KG1 (cell line): Measurements from ENCODE around the gene FAM25G.
"Not testable (repeated sequence)": the region's sequence is repeated elsewhere in the genome, so short reads cannot be mapped to it uniquely, and the experiment has no call there.

ENCODE experiments used
- DNase-seq: peaks from one replicate; lab custom pipeline; 2025; lab: John Stamatoyannopoulos, UW

The FAM25G gene

DNA sequence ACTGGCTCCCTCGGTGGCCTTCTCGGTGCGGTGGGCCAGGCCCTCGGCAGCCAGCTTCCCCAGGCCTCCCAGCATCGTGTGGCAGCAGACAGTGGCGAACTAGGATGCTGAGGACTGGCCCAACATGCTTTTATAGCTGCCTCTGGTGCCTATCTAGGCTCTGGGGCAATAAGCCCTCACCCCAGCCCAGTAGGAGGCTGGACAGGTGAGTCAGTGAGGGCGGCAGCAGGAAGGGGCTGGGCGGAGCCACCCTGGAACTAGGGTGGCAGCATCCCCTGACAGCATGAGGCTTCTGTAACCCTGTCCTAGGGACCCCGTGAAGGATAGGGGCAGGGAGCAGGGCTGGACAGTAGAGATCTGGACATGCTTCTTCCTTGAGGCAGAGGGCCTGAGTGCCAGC lies at the start of gene FAM25G:
TSS of gene FAM25G (minus strand) at position 101 of the 400 bp plus-strand sequence. CDS start at position 75, 26 bp downstream.
- DNase-seq, result not testable (repeated sequence)

DNA sequence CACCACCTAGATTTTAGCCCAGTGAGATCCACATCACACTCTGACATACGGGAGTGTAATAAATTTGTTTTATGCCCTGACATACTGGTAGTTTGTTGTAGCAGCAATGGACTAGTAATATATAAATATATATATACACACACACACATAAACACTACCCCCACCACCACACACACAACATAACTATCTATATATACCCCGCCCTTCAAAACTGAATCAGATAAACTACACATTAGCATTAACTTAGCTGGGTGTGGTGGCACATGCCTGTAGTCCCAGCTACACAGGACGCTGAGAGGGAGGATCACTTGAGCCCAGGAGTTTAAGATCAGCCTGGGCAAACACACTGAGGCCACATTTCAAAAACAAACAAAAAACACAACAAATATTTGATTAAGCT lies 44.9 kb upstream of the FAM25G start:
- DNase-seq, result not testable (repeated sequence)

DNA sequence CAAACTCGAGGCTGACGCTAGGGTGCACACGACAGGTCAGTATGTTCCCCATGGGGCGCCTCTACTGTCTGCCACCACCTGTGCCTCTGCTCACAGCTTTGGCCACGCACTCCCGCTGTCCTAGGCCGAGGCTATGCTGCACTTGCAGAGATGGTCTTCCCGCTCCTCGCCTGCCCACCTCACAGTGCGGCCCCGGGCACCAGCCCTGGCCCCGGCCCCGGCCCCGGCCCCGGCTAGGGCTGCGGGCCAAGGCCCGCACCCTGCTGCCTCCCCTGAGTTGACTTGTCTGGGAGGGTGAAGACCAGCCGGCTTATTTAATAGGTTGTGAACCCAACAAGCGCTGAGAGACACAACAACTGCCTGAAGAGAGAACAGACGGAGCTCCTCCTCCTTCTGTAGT lies 32.0 kb upstream of the FAM25G start, which contains the start of gene AGAP9:
TSS of gene AGAP9 (minus strand) at position 164 of the 400 bp plus-strand sequence. CDS start at position 52, 112 bp downstream.
- DNase-seq, result not testable (repeated sequence)

DNA sequence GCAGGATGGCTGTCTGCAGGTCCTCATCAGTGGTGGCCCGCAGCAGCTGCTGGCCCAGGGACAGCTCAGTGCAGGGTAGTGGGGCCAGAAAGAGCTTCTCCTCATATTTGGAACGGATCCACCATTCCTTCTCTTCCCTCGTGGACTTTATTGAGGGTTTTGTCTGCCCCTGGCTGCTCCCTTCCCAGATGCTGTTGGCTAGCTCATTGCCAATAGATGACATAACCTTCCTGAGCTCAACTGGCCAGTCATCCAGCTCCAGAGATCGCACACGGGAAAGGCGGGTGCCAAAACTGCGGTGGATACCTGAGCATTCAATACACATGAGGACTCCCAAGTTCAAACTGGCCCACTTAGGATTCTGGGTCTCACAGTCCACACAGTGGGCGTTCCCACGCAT lies 10.8 kb upstream of the FAM25G start:
- DNase-seq, result not testable (repeated sequence)

DNA sequence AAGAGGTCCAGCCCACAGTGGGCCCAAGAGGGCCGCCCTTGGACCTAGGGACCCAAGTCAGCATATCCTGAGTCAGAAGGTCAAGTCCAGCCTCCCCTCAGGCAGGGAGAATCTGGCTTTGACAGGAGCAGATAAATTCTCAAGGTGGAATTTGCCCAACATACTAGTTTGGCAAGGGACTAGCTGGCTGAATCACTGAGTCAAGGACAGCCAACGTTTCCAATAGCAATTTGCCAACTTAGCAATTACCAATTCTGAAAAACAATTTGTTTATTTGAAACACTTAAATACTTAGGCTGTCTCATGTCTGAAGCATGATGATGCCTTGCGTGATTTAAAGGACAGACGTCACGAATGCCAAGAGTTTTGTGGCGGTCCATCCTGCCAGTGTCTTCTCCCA lies 2.7 kb upstream of the FAM25G start:
- DNase-seq, result not testable (repeated sequence)

DNA sequence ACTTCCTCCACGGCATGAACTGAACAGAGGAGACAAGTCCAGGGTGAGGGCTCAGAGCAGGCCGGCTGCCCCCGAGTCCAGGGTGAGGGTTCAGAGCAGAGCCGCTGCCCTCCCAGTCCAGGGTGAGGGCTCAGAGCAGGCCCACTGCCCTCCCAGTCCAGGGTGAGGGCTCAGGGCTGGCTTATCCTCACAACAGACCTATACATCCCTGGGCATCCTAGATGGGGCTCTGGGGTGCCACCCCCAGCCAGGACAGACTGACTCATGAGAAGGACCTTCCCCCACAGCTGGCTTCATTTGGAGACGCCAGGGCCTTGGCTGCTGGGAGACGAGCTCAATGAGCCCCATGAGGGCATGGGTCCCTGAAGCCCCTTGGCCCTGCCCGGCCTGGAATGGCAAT lies 1.9 kb downstream of the FAM25G start:
- not testable (repeated sequence) for DNase-seq

DNA sequence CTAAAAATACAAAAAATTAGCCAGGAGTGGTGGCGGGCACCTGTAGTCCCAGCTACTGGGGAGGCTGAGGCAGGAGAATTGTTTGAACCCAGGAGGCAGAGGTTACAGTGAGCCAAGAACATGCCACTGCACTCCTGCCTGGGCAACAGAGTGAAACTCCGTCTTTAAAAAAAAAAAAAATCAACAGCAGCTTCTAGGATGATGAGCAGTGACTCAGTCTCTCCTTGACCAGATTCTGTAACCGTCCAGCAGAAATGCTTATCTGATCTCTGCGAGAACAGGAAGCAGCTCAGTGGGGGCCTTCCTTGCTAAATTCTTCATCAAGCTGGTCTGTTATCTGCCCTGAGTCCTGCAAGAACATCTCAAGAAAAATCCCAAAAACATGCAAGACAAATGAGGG lies 5.6 kb downstream of the FAM25G start:
- not testable (repeated sequence) for DNase-seq

DNA sequence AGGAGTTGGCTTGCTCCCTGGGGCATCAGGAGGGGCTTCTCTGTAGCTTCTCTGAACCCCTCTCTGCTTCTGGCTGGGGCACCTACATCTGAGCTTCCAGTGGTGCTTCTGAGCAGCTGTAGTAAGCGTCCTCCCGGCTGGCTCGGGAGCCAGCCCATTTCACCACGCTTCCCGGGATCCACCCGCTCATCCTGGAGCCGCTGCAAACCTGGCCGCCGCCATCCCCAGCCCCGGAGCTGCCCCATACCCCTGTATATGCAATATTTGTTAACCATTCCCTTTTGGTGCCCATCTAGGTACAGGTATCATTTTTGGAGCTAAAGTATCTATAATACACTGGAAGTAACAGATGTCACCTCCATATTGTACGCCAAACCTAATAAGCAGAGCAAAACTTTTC lies 6.7 kb downstream of the FAM25G start:
- DNase-seq, result not testable (repeated sequence)

DNA sequence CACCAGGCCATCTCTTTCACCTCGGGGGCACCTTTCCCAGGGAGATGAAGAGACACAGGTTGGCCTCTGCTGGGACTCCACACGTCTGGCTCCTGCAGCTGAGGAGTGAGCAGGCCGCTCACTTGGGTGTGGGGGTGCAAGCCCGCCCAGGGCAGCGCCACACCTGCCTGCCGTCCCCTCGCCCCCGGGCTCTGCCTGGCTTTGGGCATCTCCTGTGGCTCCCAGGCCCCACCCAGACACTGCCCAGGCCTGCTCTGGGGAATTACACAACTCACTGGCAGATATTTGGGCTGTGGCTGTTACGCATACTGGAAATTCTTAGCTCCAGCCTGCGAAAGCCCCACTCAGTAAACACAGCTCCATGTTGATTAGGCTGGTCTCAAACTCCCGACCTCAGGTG lies 7.6 kb downstream of the FAM25G start, which contains the start of gene ANXA8:
TSS of gene ANXA8 (minus strand) at position 193 of the 400 bp plus-strand sequence. CDS start at position 11, 182 bp downstream.
- not testable (repeated sequence) for DNase-seq

DNA sequence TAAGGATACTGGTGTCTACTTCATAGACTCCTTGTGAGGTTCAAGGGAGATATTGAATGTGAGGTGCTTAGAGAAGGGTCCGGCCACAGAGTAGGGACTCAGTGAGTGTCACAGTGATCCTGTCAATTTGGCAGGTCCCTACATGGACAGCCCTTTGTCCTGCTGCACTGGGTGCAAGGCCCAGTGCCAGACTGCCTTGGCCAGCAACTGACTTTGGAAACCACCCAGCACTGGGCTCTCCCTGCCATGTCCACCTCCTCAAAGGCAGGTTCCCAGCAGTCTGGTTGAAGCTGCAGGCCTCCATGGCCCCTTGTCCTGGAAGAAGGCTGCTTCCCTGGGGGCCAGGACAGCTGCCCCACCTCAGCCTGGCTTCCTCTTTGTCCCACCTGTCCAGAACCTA lies 9.1 kb downstream of the FAM25G start:
- not testable (repeated sequence) for DNase-seq

DNA sequence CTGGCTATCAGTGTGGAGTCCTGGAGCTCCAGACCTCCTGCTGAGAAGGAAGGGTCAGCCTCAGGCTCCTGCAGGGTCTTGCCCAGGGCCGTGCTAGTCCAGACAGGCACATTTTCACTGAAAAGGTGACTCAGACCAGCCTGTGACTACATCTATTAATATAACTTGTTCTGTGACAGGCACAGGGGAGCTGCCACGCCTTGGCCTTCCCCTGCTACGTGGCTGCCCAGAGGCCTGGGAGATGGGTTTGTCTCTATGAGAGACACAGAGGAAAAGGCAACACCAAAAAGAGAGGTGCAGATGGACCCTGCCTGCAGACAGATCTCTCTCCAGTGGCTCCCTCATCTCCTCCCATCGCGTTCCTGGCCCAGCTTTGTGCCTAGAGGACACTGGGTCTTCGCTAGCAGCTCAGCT lies 9.7 kb downstream of the FAM25G start:
- DNase-seq, result not testable (repeated sequence)

DNA sequence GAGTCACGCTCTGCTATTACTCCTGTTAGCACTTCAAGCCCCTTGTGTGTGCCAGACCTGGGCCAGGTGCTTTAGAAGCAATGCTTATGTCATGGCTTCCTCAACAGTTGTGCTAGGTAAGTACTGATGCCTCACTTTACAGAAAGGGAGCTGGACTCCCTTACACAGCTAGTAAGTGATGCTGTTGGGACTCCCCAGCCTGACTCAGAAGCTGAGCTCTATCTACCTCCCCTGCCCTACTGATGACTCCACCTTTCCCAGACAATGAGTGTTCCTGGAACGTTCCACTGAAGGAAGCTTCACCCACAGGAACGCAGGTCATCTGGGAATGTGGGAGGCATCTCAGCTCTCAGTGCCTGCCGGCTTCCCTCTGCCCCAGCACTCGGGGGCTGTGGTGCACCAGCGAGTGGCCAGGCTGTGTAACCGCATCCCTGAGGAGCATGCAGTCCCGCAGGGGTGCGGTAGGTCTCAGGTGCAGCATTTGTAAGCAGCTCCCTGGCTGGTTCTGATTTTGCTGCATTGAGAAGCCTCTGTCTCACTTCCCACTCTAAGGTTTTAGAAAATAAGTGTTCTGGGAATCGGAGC lies 10.2 kb downstream of the FAM25G start:
- DNase-seq, result not testable (repeated sequence)

DNA sequence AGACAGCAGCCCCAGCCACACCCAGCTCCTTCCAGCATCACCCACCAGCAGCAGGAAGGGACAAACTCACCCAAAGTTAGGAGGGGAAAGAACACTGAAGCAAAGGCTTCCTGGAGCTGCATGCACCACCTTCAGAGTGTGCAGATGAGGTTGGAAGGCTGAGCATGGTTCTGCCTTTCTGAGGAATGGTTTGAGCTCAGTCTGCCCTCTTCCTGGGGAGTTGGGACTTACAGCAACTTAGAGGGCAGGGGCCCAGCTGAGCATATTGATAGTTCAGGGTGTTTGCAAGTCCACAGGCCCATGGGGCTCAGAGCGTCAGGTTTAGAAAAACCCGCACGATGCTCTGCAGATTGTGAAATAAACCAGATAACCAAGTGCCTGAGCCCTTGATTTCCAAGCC lies 11.4 kb downstream of the FAM25G start:
- not testable (repeated sequence) for DNase-seq

DNA sequence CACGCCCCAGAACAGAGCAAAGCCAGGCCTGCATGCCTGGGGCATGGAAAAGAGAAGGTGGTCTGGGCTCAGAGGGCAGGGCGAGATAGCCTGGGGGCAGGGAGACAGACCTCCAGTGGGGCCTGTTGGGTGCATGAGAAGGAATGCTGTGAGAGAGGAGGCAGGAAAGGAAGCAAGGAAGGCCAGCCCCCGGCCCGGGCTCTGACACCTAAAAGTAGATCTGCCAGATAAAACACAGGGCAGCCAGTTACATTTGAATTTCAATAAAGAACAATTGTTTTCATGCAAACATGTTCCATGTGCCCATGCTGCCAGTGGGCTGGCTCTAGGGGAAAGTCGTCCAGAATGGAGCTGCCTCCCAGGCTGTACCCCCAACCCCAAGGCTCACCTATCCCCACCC lies 13.4 kb downstream of the FAM25G start:
- not testable (repeated sequence) for DNase-seq

DNA sequence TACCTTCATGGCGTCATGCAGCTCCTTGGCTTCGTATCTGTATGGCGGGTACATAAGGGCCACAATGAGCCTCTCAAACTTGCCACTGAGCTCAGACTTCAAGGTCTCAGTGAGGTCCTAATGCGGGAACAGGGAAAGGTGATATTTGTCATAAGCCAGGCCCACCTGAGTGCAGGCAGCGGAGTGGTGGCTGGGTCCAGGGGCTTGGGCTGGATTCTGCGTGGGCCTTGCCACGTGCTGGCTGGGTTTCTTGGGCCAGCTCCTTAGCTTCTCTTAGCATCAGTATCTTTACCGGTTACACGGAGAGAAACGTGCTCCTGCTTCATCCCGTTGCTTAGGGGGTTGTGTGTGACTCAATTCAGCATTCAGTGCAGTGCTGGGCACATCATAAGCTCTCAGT lies 14.4 kb downstream of the FAM25G start:
- DNase-seq, result not testable (repeated sequence)

DNA sequence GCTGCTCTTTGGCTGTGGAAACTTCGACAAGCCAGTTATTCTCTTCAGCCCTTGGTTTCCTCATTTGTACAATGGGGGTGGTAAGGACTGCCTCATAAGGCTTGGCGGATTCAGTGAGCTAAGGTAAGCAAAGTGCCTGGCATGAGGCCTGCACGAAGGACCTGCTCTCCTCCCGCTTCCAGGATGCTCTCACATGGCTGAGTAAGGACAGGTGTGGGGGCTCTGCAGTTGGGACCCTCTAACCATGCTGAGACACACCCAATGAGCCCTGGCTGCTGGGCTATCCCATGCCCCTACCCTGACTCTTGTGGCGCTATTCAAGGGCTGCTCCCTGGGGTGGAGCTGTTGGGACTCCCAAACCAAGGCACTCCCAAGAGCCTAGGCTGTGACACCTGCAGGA lies 16.4 kb downstream of the FAM25G start:
- DNase-seq, result not testable (repeated sequence)

DNA sequence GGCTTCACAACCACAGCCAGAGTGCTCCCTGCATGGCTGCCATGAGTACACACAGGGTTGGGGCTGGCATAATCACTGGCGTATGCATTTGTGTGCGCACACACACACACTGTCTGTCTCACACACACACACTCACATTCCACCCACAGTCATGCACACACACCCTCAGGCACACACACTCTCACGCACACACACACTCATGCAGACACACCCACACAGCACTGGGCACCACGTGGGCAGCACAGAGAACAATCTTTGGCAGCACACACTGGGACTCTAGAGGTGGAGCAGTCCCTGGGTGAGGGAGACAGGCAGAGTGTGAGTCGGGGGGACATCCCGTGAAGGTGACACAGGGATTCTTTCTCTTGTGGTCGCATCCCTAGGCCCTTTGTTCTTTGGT lies 18.0 kb downstream of the FAM25G start:
- not testable (repeated sequence) for DNase-seq

DNA sequence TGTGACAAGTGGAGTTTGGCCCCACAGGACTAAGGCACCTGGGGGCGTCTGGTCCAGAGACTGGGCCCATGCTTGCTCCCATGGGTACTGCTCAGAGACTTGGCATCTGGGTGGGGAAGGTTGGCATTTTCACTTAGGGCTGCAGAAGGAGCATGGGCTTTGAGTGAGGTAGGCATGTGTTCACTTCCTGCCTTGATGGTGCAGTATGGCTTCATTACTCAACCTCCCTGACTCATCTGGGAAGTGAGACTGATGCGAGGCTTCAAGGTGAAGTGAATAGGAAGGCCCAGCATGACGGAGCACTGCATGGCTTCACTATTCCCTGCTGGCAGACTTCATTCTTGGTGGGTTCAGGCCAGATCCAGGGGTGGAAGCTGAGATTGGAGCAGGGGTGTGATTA lies 18.9 kb downstream of the FAM25G start:
- not testable (repeated sequence) for DNase-seq

DNA sequence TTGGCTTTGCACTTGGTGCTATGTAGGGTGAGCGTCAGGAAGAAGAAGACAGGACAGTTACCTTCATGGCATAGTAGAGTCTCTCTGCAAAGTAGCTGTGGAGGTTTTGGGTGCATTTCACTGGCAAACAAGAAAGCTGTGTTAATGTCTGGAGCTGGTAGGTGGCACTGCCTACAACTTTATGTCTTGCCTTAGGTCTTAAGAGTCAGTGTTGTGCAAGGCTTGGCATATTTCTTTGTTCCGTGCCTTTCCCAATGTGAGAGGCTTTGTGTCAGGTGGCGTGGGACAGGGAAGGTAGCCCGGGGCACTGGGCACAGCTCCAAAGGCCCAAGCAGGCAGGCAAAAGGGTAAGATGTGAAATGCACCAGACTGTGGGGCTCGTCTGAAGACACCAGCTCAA lies 19.4 kb downstream of the FAM25G start:
- not testable (repeated sequence) for DNase-seq

DNA sequence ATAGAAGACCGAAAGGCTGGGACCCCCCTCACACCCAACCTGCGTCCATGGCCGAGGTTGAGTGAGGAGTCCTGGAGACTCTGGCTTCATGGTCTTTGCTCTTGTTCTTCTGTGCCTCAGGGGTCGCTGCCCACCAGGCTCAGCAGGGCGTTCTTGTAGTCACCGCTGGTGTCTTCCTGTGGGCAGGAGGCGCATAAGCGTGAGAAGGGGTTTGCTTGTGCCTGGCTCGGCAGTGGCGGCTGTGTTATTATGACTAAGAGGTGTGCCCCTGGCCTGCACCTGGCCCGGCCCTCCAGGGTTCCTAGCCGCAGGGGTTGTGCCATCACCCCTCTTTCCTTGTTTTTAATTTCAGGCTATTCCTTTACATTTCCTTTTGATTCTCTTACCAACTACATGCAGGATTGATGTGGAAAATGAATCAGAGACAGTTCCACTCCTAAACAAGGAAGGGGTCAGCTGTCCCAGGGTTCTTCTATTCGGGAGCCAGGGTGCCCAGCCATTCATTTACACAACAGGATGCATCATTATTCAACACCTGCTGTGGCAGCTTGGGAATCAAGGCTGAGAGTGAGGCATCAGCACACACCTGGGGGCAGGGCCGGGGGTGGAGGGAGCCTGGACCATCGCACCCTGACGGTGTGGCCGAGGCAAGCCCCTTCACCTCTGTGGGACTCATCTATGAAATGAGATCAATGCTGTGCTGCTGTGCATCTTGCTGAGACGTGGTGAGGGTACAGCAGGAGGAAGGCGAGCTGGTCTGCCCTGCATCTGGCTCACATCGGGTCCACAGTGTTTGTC lies 22.6 kb downstream of the FAM25G start:
- DNase-seq, result not testable (repeated sequence)

DNA sequence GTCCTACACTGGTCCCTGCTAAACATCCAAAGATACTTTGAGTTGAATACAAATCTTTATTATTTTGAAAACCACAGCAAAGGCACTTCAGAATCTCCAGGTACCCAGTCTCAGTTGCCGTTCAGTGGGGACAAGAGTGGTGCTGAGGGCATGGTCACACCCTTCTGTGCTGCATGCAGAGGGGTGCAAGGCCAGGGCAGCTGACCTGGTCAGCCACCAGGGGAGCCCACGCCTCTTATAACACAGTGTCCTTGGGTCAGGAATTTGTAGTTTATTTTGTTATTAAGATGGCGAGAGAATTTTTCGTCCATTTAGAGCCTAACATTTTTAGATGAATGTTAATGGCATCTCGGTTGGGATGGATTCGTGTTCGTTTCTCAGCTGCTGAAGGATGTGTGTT lies 23.5 kb downstream of the FAM25G start:
- not testable (repeated sequence) for DNase-seq

DNA sequence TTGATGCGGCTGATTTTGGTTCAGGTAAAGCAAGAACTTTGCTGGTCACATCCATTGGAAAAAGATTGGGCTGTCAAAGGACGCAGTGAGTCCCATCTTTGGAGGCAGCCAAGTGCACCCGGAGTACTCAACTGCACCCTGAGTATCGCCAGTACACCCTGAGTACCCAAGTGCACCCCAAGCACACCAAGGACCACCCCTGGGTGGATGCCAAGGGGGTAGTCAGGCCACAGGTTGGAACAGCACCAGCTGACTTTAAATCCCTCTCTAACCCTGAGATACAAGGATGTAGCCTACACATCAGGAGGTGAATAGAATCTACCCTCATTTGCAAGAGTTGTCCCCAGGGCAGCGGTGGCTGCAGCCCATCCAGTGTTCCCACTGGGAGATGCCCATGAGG lies 24.0 kb downstream of the FAM25G start:
- not testable (repeated sequence) for DNase-seq
